ENCODE measurements around the gene SUN3. TPM values are rescaled to one million over a fixed set of nuclear protein-coding genes. Genes with fewer than 3 reads are reported as not detected.

Gene SUN3
- total and polyA plus RNA-seq, 2 of the 13 experiments (the other 11 are each of a cell fraction or from before 2014, with no cell fraction given), result not detected

- TF ChIP-seq, protein P1, sequence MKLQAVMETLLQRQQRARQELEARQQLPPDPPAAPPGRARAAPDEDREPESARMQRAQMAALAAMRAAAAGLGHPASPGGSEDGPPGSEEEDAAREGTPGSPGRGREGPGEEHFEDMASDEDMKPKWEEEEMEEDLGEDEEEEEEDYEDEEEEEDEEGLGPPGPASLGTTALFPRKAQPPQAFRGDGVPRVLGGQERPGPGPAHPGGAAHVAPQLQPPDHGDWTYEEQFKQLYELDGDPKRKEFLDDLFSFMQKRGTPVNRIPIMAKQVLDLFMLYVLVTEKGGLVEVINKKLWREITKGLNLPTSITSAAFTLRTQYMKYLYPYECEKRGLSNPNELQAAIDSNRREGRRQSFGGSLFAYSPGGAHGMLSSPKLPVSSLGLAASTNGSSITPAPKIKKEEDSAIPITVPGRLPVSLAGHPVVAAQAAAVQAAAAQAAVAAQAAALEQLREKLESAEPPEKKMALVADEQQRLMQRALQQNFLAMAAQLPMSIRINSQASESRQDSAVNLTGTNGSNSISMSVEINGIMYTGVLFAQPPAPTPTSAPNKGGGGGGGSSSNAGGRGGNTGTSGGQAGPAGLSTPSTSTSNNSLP (IDR thresholded peaks at IDR 0.05; ENCODE audit: low read depth, low read length), result 0 out of 2 replicates have a peak, but pooled peaks have one; percentile 29
- TF ChIP-seq ETV6 (CRISPR knock-in tag; conservative IDR thresholded peaks at IDR 0.05) (peak; percentile 82; the same call in 1 of the 2 replicates), HOXD1 (CRISPR knock-in tag; IDR thresholded peaks at IDR 0.05) (peak; percentile 62; the same call in 1 of the 2 replicates), ZNF10 (CRISPR knock-in tag; IDR thresholded peaks at IDR 0.05; ENCODE audit: borderline replicate concordance, low read depth) (no peak), ZNF788 (CRISPR knock-in tag; IDR thresholded peaks at IDR 0.05; ENCODE audit: borderline replicate concordance) (peak; percentile 69; the same call in 1 of the 2 replicates), ZFP1 (CRISPR knock-in tag; IDR thresholded peaks at IDR 0.05) (peak; percentile 73; the same call in 1 of the 2 replicates)
- TF ChIP-seq, protein P2, sequence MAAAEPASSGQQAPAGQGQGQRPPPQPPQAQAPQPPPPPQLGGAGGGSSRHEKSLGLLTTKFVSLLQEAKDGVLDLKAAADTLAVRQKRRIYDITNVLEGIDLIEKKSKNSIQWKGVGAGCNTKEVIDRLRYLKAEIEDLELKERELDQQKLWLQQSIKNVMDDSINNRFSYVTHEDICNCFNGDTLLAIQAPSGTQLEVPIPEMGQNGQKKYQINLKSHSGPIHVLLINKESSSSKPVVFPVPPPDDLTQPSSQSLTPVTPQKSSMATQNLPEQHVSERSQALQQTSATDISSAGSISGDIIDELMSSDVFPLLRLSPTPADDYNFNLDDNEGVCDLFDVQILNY (CRISPR knock-in tag; conservative IDR thresholded peaks at IDR 0.05), result peak; percentile 65; the same call in 1 of the 2 replicates
Measured at GRCh38 chr7:47979145-47979831, 49.6 kb downstream of the SUN3 start, which contains the start of gene HUS1 (continued).

- no peak for DNase-seq (ENCODE audit: low spot score)
- intact Hi-C loops (cut with micrococcal nuclease; ENCODE audit: unreplicated experiment) (loop anchor here (1.0 kb wide), 1 partner anchor 110 kb away; no protein-coding TSS in a partner anchor), in situ Hi-C loops (cut with HindIII; ENCODE audit: extremely low pct_ligation_motif_present, low pct_unique_long_range_greater_than_20kb) (no loop called here)
- TSS peak; percentile 63 for BruUV-seq (replicated peaks)
- Histone ChIP-seq H2AFZ (ENCODE audit: low read length) (no peak overlapping the region), H3K27ac (ENCODE audit: extremely low read length, insufficient read depth, low read length) (peak overlapping the region; percentile 77), H3K9me3 (ENCODE audit: low read length) (no peaks in the 10 kb centered on the region), H3K36me3 (replicated peaks in 1 of 2; ENCODE audit: control insufficient read depth in 1 of 2, insufficient read depth in 2 of 2, low read length in 2 of 2) (peaks cover 13 to 41% of the 10 kb centered on the region in 2 experiments), H3K9ac (ENCODE audit: insufficient read depth, low read depth, low read length) (peak overlapping the region; percentile 69), H4K20me1 (ENCODE audit: insufficient read depth, low read length) (no peaks in the 10 kb centered on the region), H3K4me2 (ENCODE audit: low read depth, low read length) (peak overlapping the region; percentile 99), H3K27me3 (ENCODE audit: control insufficient read depth in 1 of 2, insufficient read depth in 2 of 2, low read length in 2 of 2) (no peaks in the 10 kb centered on the region; a peak in 1 of 5 replicates), H3K4me3 (replicated peaks in 1 of 3; ENCODE audit: insufficient read depth in 1 of 3, low read depth in 2 of 3, low read length in 3 of 3) (peak overlapping the region; percentile 72 to 81 (median 77)), H3K4me1 (ENCODE audit: insufficient read depth, low read length) (peaks cover 15% of the 10 kb centered on the region), H3K79me2 (ENCODE audit: insufficient read depth, low read length) (peaks cover 4% of the 10 kb centered on the region)
- 15% methylated on average over 4 of the region's 4 CpGs for WGBS (ENCODE audit: low lambda C conversion rate)
- POLR2A ChIA-PET, result interaction anchor here (1.5 kb wide), 1 partner anchor 110 kb away, joined by 5 read pairs; the partner anchor contains the start of gene UPP1
- FAIRE-seq, result peak; percentile 40
- ATAC-seq, result no peak
- CTCF ChIA-PET (ENCODE audit: low intra/inter-chr PET ratio, low total read pairs), result no interaction called here
- TF ChIP-seq MTF2 (CRISPR knock-in tag; IDR thresholded peaks at IDR 0.05; ENCODE audit: borderline replicate concordance) (0 out of 2 replicates have a peak, but pooled peaks have one; percentile 7), HBP1 (CRISPR knock-in tag; IDR thresholded peaks at IDR 0.05; ENCODE audit: low read depth) (peak; percentile 1; the same call in 1 of the 2 replicates), ZNF790 (CRISPR knock-in tag; IDR thresholded peaks at IDR 0.05; ENCODE audit: borderline replicate concordance) (no peak), ATAD3A (CRISPR knock-in tag; IDR thresholded peaks at IDR 0.05) (no peak), ZNF577 (CRISPR knock-in tag; IDR thresholded peaks at IDR 0.05; ENCODE audit: borderline replicate concordance, low read depth) (no peak), ZNF629 (CRISPR knock-in tag; conservative IDR thresholded peaks at IDR 0.05) (0 out of 2 replicates have a peak, but pooled peaks have one; percentile 1), HHEX (CRISPR knock-in tag; IDR thresholded peaks at IDR 0.05) (no peak), FOXO4 (CRISPR knock-in tag; conservative IDR thresholded peaks at IDR 0.05) (0 out of 2 replicates have a peak, but pooled peaks have one; percentile 11), RNF2 (conservative IDR thresholded peaks at IDR 0.05; ENCODE audit: low read depth) (no peak), ZSCAN30 (CRISPR knock-in tag; IDR thresholded peaks at IDR 0.05) (no peak)
Measured at GRCh38 chr7:47978790-47979144, 50.1 kb downstream of the SUN3 start.

All from HepG2 (cell line).